GM23338 (cell line): ENCODE results near the gene C1orf198. TPM values are rescaled to one million over a fixed set of nuclear protein-coding genes. Genes with fewer than 3 reads are reported as not detected.

ENCODE experiments used
- ATAC-seq: fragments of 200-7000 bp; cut with Tn5 transposase; 3 replicates; pipeline ENCODE4 v1.9.1; 2020
- DNase-seq: peaks from one replicate; pipeline ENCODE4 v3.0.0-alpha.2; 2015; ENCODE audit warnings: low spot score
- H2AFZ ChIP-seq: fragments of 200-600 bp; sonication (generic); 2 replicates; pipeline ENCODE4 v1.8.0; 2016; ENCODE audit warnings: antibody characterized with exemption, mild to moderate bottlenecking, moderate library complexity
- H3F3A ChIP-seq: fragments of 200-600 bp; sonication (generic); replicated peaks from 2 replicates; pipeline ENCODE4 v1.8.0; 2017; ENCODE audit warnings: antibody characterized with exemption, mixed run types, low read depth
- H3K27ac ChIP-seq: fragments of 200-600 bp; sonication (generic); 2 replicates; pipeline ENCODE4 v1.6.1; 2016; ENCODE audit warnings: low read depth
- H3K27me3 ChIP-seq: fragments of 200-600 bp; sonication (generic); 2 replicates; pipeline ENCODE4 v1.8.0; 2016; ENCODE audit warnings: mild to moderate bottlenecking, mixed run types, moderate library complexity; ENCODE audit not compliant: insufficient read depth
- H3K36me3 ChIP-seq: fragments of 200-600 bp; sonication (generic); 2 replicates; pipeline ENCODE4 v1.8.0; 2016; ENCODE audit warnings: mild to moderate bottlenecking; ENCODE audit not compliant: insufficient read depth
- H3K4me1 ChIP-seq: fragments of 200-600 bp; sonication (generic); 2 replicates; pipeline ENCODE4 v1.8.0; 2016; ENCODE audit warnings: mild to moderate bottlenecking, moderate library complexity; ENCODE audit not compliant: insufficient read depth
- H3K4me2 ChIP-seq: fragments of 200-600 bp; sonication (generic); 2 replicates; pipeline ENCODE4 v1.7.1; 2017; ENCODE audit warnings: mixed run types
- H3K4me3 ChIP-seq: fragments of 200-600 bp; sonication (generic); 2 replicates; pipeline ENCODE4 v1.6.1; 2016; ENCODE audit warnings: mixed run types
- H3K79me2 ChIP-seq: fragments of 200-600 bp; sonication (generic); replicated peaks from 2 replicates; pipeline ENCODE4 v1.8.0; 2017; ENCODE audit warnings: mild to moderate bottlenecking; ENCODE audit not compliant: insufficient read depth
- H3K9me2 ChIP-seq: fragments of 200-600 bp; sonication (generic); 2 replicates; pipeline ENCODE4 v1.8.0; 2017; ENCODE audit not compliant: insufficient read depth
- H4K20me1 ChIP-seq: fragments of 200-600 bp; sonication (generic); replicated peaks from 2 replicates; pipeline ENCODE4 v1.8.0; 2017; ENCODE audit warnings: mild to moderate bottlenecking; ENCODE audit not compliant: insufficient read depth
- H3K27ac Mint-ChIP-seq: 2 replicates; pipeline ENCODE4 v1.8.0; 2020; ENCODE audit warnings: inconsistent platforms, mild to moderate bottlenecking, moderate library complexity, mixed read lengths
- H3K27me3 Mint-ChIP-seq: 3 replicates; pipeline ENCODE4 v1.8.0; 2022; ENCODE audit warnings: low read depth, mild to moderate bottlenecking, moderate library complexity, mixed read lengths, inconsistent platforms; ENCODE audit not compliant: insufficient read depth, poor library complexity
- H3K36me3 Mint-ChIP-seq: 3 replicates; pipeline ENCODE4 v1.8.0; 2021; ENCODE audit warnings: low read depth, mild to moderate bottlenecking, inconsistent platforms, moderate library complexity, mixed read lengths
- H3K4me1 Mint-ChIP-seq: 3 replicates; pipeline ENCODE4 v1.8.0; 2020; ENCODE audit warnings: mild to moderate bottlenecking, inconsistent platforms, mixed read lengths
- H3K4me3 Mint-ChIP-seq: 3 replicates; pipeline ENCODE4 v1.8.0; 2021; ENCODE audit warnings: moderate library complexity, mild to moderate bottlenecking, inconsistent platforms, mixed read lengths
- H3K9me3 Mint-ChIP-seq: 3 replicates; pipeline ENCODE4 v1.8.0; 2020; ENCODE audit warnings: moderate library complexity, mild to moderate bottlenecking, inconsistent platforms, mixed read lengths
- CREB1 ChIP-seq: fragments of 250-450 bp; sonication (Bioruptor Pico); IDR thresholded peaks from 2 replicates; pipeline ENCODE4 v1.5.0; 2020; ENCODE audit warnings: low read depth, mild to moderate bottlenecking, moderate library complexity
- EZH2 ChIP-seq: fragments of 200-600 bp; sonication (generic); IDR thresholded peaks from one replicate; pipeline ENCODE4 v1.8.0; 2017; ENCODE audit warnings: antibody characterized with exemption, mild to moderate bottlenecking, low read depth; ENCODE audit not compliant: unreplicated experiment
- EZH2phosphoT487 ChIP-seq: fragments of 200-600 bp; sonication (generic); IDR thresholded peaks from one replicate; pipeline ENCODE4 v1.8.1; 2018; ENCODE audit warnings: antibody characterized with exemption; ENCODE audit not compliant: unreplicated experiment
- POLR2AphosphoS5 ChIP-seq: IDR thresholded peaks from 2 replicates; pipeline ENCODE4 v1.6.1; 2016; ENCODE audit warnings: antibody characterized with exemption, low read depth
- STAT1 ChIP-seq: IDR thresholded peaks from one replicate; pipeline ENCODE4 v1.6.1; 2016; ENCODE audit warnings: antibody characterized with exemption; ENCODE audit not compliant: unreplicated experiment
- ZNF114 ChIP-seq: fragments of 250-450 bp; sonication (Bioruptor Pico); IDR thresholded peaks from 2 replicates; pipeline ENCODE4 v1.5.0; 2020; ENCODE audit warnings: mild to moderate bottlenecking, moderate library complexity
- ZNF331 ChIP-seq: fragments of 250-450 bp; sonication (Bioruptor Pico); IDR thresholded peaks from 2 replicates; pipeline ENCODE4 v1.5.0; 2020; ENCODE audit warnings: low read depth, mild to moderate bottlenecking, moderate library complexity
- polyA plus RNA-seq: library from polyadenylated mRNA; unstranded; fragments of >200 nt; fragmentation: Nextera tagmentation; extraction: Ambion mirVana; gene quantifications from 2 replicates; pipeline ENCODE4 v1.2.1, GENCODE V29; 2016
- total RNA-seq: library from RNA; depleted of rRNA; stranded (reverse); fragments of >200 nt; shearing (Covaris generic); gene quantifications from 2 replicates; pipeline ENCODE4 v1.2.3, GENCODE V29; 2014
- TF ChIP-seq, protein P1 (sequence below): IDR thresholded peaks from one replicate; pipeline ENCODE4 v1.6.1; 2018; ENCODE audit warnings: antibody characterized with exemption; ENCODE audit not compliant: unreplicated experiment
- TF ChIP-seq, protein P2 (sequence below): IDR thresholded peaks from 2 replicates; pipeline ENCODE4 v1.6.1; 2016; ENCODE audit warnings: antibody characterized with exemption
- TF ChIP-seq, protein P3 (sequence below), 2 experiments: fragments of 200-600 bp in 1 of 2; sonication (generic) in 1 of 2; conservative IDR thresholded peaks; 2 replicates each; pipeline versions ENCODE4 v1.5.1 to v1.6.1; 2016 to 2017; ENCODE audit warnings: antibody characterized with exemption in 2 of 2, low read depth in 2 of 2, mild to moderate bottlenecking in 2 of 2, moderate library complexity in 1 of 2

The C1orf198 gene
- total and polyA plus RNA-seq, 2 experiments from 2014 or later: 14.9 to 46.6 TPM

DNA sequence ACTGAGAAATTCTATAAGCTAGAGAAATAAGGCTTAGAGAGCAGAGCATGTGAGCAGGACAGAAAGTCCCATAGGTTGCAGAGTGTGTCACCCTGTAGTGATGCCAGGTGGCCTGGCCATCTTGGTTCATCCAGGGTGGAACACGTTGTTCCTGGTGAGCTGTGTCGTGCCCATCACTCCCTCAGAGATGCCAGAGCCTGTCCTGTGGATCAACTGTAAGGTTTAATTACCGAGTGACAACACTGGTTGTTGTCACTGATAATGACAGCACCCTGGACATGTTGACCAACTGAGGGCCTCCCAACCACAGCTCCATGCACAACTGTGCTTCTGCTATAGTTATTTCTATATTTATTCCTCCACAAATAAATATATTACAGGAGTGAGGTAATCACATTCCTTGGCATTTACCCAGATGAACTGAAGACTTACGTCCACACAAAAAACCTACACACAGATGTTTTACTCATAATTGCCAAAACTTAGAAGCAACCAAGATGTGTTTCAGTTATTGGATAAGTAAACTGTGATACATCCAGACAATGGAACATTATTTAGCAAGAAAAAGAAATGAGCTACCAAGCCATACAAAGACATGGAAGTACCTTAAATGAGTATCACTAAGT lies 6.2 kb downstream of the C1orf198 start (continued):
- TF ChIP-seq ZNF114: no peak
- TF ChIP-seq STAT1: no peak
- TF ChIP-seq, protein P1, sequence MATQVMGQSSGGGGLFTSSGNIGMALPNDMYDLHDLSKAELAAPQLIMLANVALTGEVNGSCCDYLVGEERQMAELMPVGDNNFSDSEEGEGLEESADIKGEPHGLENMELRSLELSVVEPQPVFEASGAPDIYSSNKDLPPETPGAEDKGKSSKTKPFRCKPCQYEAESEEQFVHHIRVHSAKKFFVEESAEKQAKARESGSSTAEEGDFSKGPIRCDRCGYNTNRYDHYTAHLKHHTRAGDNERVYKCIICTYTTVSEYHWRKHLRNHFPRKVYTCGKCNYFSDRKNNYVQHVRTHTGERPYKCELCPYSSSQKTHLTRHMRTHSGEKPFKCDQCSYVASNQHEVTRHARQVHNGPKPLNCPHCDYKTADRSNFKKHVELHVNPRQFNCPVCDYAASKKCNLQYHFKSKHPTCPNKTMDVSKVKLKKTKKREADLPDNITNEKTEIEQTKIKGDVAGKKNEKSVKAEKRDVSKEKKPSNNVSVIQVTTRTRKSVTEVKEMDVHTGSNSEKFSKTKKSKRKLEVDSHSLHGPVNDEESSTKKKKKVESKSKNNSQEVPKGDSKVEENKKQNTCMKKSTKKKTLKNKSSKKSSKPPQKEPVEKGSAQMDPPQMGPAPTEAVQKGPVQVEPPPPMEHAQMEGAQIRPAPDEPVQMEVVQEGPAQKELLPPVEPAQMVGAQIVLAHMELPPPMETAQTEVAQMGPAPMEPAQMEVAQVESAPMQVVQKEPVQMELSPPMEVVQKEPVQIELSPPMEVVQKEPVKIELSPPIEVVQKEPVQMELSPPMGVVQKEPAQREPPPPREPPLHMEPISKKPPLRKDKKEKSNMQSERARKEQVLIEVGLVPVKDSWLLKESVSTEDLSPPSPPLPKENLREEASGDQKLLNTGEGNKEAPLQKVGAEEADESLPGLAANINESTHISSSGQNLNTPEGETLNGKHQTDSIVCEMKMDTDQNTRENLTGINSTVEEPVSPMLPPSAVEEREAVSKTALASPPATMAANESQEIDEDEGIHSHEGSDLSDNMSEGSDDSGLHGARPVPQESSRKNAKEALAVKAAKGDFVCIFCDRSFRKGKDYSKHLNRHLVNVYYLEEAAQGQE: no peak
- TF ChIP-seq, protein P2, sequence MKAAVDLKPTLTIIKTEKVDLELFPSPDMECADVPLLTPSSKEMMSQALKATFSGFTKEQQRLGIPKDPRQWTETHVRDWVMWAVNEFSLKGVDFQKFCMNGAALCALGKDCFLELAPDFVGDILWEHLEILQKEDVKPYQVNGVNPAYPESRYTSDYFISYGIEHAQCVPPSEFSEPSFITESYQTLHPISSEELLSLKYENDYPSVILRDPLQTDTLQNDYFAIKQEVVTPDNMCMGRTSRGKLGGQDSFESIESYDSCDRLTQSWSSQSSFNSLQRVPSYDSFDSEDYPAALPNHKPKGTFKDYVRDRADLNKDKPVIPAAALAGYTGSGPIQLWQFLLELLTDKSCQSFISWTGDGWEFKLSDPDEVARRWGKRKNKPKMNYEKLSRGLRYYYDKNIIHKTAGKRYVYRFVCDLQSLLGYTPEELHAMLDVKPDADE: no peak
- TF ChIP-seq POLR2AphosphoS5: no peak
- TF ChIP-seq, protein P3, sequence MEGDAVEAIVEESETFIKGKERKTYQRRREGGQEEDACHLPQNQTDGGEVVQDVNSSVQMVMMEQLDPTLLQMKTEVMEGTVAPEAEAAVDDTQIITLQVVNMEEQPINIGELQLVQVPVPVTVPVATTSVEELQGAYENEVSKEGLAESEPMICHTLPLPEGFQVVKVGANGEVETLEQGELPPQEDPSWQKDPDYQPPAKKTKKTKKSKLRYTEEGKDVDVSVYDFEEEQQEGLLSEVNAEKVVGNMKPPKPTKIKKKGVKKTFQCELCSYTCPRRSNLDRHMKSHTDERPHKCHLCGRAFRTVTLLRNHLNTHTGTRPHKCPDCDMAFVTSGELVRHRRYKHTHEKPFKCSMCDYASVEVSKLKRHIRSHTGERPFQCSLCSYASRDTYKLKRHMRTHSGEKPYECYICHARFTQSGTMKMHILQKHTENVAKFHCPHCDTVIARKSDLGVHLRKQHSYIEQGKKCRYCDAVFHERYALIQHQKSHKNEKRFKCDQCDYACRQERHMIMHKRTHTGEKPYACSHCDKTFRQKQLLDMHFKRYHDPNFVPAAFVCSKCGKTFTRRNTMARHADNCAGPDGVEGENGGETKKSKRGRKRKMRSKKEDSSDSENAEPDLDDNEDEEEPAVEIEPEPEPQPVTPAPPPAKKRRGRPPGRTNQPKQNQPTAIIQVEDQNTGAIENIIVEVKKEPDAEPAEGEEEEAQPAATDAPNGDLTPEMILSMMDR (conservative IDR thresholded peaks at IDR 0.05; ENCODE audit: low read depth in 2 of 2): no peak
- no peak for TF ChIP-seq CREB1 (CRISPR knock-in tag)

DNA sequence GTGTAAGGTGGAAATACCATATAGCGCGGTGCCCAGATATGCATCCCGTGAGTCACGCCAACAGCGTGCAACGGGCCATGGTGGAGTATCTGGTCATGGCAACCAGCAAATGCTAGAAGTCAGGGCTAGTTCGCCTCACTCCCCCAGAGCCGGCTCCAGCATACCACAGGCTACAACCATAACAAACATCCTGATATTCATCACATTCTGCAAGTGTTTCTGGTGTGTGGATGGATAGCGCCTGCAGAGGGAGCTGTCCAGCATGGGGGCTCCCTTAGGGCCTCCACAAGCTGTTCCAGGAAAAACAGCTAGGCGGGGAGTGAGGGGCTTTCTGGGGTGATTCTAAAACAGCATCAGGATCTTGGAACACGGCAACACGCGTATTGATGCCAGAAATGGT lies 6.8 kb downstream of the C1orf198 start:
- Histone ChIP-seq H3K27ac (0 out of 2 replicates have a peak overlapping the region, but pooled peaks have one; percentile 35), H3K36me3 (no peaks in the 10 kb centered on the region), H3K27me3 (no peaks in the 10 kb centered on the region), H2AFZ (no peak overlapping the region), H3K4me2 (no peak overlapping the region), H3K79me2 (peaks cover 94% of the 10 kb centered on the region), H3K9me2 (no peaks in the 10 kb centered on the region), H3K4me3 (no peak overlapping the region), H3F3A (no peaks in the 10 kb centered on the region), H3K4me1 (peaks cover 36% of the 10 kb centered on the region), H4K20me1 (peaks cover 36% of the 10 kb centered on the region; the same call in 1 of the 2 replicates)
- Mint-ChIP-seq H3K4me3 (no peak overlapping the region), H3K27ac (no peak overlapping the region), H3K27me3 (no peaks in the 10 kb centered on the region), H3K9me3 (no peaks in the 10 kb centered on the region), H3K36me3 (peaks cover 6% of the 10 kb centered on the region; the same call in 1 of the 3 replicates), H3K4me1 (peaks cover 68% of the 10 kb centered on the region)
- ATAC-seq (peak; percentile 63), DNase-seq (peak; percentile 73)
- TF ChIP-seq, protein P1: peak; percentile 66
- no peak for TF ChIP-seq ZNF331 (CRISPR knock-in tag)
- TF ChIP-seq ZNF114: no peak
- no peak for TF ChIP-seq EZH2
- no peak for TF ChIP-seq EZH2phosphoT487
- TF ChIP-seq, protein P3 (conservative IDR thresholded peaks at IDR 0.05; ENCODE audit: low read depth in 2 of 2): peak; percentile 59 to 61
